ENCODE data around the gene KCNMB2. TPM values are rescaled to one million over a fixed set of nuclear protein-coding genes. Genes with fewer than 3 reads are reported as not detected.

Gene KCNMB2
- polyA plus RNA-seq, 1 of the 3 experiments (the other 2 are of a cell fraction) = not detected

GRCh38 chr3:178494386-178494785 is 41.9 kb upstream of the KCNMB2 start (continued):
- no peak for TF ChIP-seq REST (IDR thresholded peaks at IDR 0.05; ENCODE audit: low read depth, low read length)

- no peaks in the 10 kb centered on the region for H3K4me1 ChIP-seq (ENCODE audit: control insufficient read depth in 1 of 2, insufficient read depth in 2 of 2, low read depth in 1 of 2, low read length in 1 of 2)
- no peak overlapping the region for H2AFZ ChIP-seq (ENCODE audit: low read depth)
- no peak for DNase-seq
- WGBS (ENCODE audit: low lambda C conversion rate) = 100% methylated on average over 1 of the region's 1 CpG
- no peaks in the 10 kb centered on the region for H3K9me2 ChIP-seq
- H3K79me2 ChIP-seq (ENCODE audit: insufficient read depth) = no peaks in the 10 kb centered on the region
- no peak overlapping the region for H3K9ac ChIP-seq
- TF ChIP-seq MAX (IDR thresholded peaks at IDR 0.05; ENCODE audit: low read depth) (no peak), NFIC (IDR thresholded peaks at IDR 0.05; ENCODE audit: borderline replicate concordance) (no peak), CHD2 (IDR thresholded peaks at IDR 0.05; ENCODE audit: low read length, partially characterized antibody) (no peak), MXI1 (IDR thresholded peaks at IDR 0.05; ENCODE audit: low read depth, low read length) (no peak), ZBTB33 (IDR thresholded peaks at IDR 0.05; ENCODE audit: borderline replicate concordance, low read depth) (no peak), EP300 (IDR thresholded peaks at IDR 0.05; ENCODE audit: borderline replicate concordance in 1 of 2, low read depth in 1 of 2, low read length in 1 of 2) (no peak)
- H4K20me1 ChIP-seq (ENCODE audit: insufficient read depth) = no peaks in the 10 kb centered on the region
- no peaks in the 10 kb centered on the region for H3K9me3 ChIP-seq
- H3K4me2 ChIP-seq = no peak overlapping the region
- H3K27me3 ChIP-seq (ENCODE audit: insufficient read depth) = no peaks in the 10 kb centered on the region
- ChIA-PET POLR2A (no interaction called here), CTCF (no interaction called here)
- no peak overlapping the region for H3K4me3 ChIP-seq (ENCODE audit: low read depth in 2 of 2, low read length in 1 of 2)
- H3K36me3 ChIP-seq (replicated peaks in 1 of 2; ENCODE audit: control insufficient read depth in 1 of 2, insufficient read depth in 2 of 2, low read length in 1 of 2) = no peaks in the 10 kb centered on the region
- no peaks in the 10 kb centered on the region for H3F3A ChIP-seq (replicated peaks; ENCODE audit: insufficient read depth)
- no peak overlapping the region for H3K27ac ChIP-seq (ENCODE audit: low read depth in 2 of 2, low read length in 1 of 2)
Measured at GRCh38 chr3:178496911-178497310, 39.3 kb upstream of the KCNMB2 start.

GRCh38 chr3:178498871-178499270 is 37.4 kb upstream of the KCNMB2 start:
- Histone ChIP-seq H3K27me3 (ENCODE audit: insufficient read depth) (no peaks in the 10 kb centered on the region), H3K9ac (no peak overlapping the region), H4K20me1 (ENCODE audit: insufficient read depth) (no peaks in the 10 kb centered on the region), H3K9me2 (no peaks in the 10 kb centered on the region), H3K4me3 (ENCODE audit: low read depth in 2 of 2, low read length in 1 of 2) (no peak overlapping the region), H3K36me3 (replicated peaks in 1 of 2; ENCODE audit: control insufficient read depth in 1 of 2, insufficient read depth in 2 of 2, low read length in 1 of 2) (no peaks in the 10 kb centered on the region), H3F3A (replicated peaks; ENCODE audit: insufficient read depth) (no peaks in the 10 kb centered on the region), H3K9me3 (no peaks in the 10 kb centered on the region), H3K27ac (ENCODE audit: low read depth in 2 of 2, low read length in 1 of 2) (no peak overlapping the region), H3K4me1 (ENCODE audit: control insufficient read depth in 1 of 2, insufficient read depth in 2 of 2, low read depth in 1 of 2, low read length in 1 of 2) (no peaks in the 10 kb centered on the region), H3K79me2 (ENCODE audit: insufficient read depth) (no peaks in the 10 kb centered on the region), H2AFZ (ENCODE audit: low read depth) (no peak overlapping the region), H3K4me2 (no peak overlapping the region)
- no peak for DNase-seq
- WGBS (ENCODE audit: low lambda C conversion rate) = 8% methylated on average over 2 of the region's 2 CpGs
- ChIA-PET CTCF (interaction anchor here (1.4 kb wide), 1 partner anchor 19 kb away, joined by 4 read pairs; no protein-coding TSS in a partner anchor), POLR2A (no interaction called here)
- TF ChIP-seq REST (IDR thresholded peaks at IDR 0.05; ENCODE audit: low read depth, low read length) (no peak), IRF3 (IDR thresholded peaks at IDR 0.05; ENCODE audit: low read depth, low read length) (no peak), CTCF (IDR thresholded peaks at IDR 0.05) (no peak), MEF2A (IDR thresholded peaks at IDR 0.05; ENCODE audit: borderline replicate concordance, low read depth) (no peak), EZH2phosphoT487 (IDR thresholded peaks at IDR 0.05; ENCODE audit: borderline replicate concordance, low read depth) (no peak)

Measured in SK-N-SH (cell line).